Stimulated activated CD4-positive, alpha-beta T cell treated with anti-CD3 and anti-CD28 coated beads, Interleukin-2, amount 100 ng/mL, for 24 hours (primary cell): ENCODE results near the gene ZDHHC4.

Source experiments
- DNase-seq, 2 donors: peaks; one replicate each; pipeline ENCODE4 v3.0.0-alpha.2; 2020

The ZDHHC4 gene

DNA sequence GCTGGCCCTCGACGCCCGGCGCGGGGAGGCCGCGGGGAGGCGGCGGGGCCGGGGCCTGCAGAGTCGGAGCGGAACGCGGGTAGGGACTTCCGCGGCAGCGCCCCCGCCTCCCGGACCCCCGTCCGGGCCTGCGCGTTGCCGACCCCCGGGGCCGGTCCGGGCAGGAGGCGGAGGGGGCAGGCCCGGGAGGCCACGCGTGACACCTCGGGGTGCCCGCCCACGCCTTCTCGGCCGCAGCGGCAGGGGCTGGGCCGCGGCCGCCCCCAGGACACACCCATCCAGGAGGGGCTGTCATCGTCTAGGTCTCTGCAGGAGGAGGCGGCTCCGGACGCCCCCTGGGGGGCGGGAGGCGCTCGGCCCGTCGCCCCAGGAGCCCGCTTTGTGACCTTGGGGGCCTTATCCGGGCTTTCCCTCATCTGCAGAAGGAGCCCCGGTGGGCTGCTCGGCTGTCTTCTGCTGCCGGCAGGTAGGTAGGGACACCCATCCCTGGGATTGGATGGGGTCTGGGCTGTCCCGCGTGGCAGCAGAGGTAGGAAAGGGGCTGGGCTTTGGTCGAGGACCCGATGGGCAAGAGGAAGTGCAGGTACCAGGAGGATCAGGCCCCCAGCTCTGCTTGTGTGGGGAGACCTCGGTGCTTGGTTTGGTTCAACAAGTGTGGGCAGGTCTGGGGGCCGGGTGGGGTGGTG, 60.4 kb downstream of the ZDHHC4 start:
- DNase-seq = peak; percentile 61 to 67
